Neural progenitor cell (in vitro differentiated cells): ENCODE measurements around the gene GALNTL6. TPM values are rescaled to one million over a fixed set of nuclear protein-coding genes. Genes with fewer than 3 reads are reported as not detected.

Experiments used
- DNase-seq: peaks from one replicate; pipeline ENCODE4 v3.0.0-alpha.2; 2016; ENCODE audit warnings: low spot score
- H2AFZ ChIP-seq: fragments of 200-600 bp; sonication (generic); replicated peaks from 2 replicates; pipeline ENCODE4 v1.6.1; 2016; ENCODE audit warnings: antibody characterized with exemption
- H3F3A ChIP-seq: fragments of 200-600 bp; sonication (generic); 2 replicates; pipeline ENCODE4 v1.6.1; 2016; ENCODE audit warnings: antibody characterized with exemption, low read depth
- H3K27ac ChIP-seq: fragments of 200-600 bp; sonication (generic); 2 replicates; pipeline ENCODE4 v1.5.1; 2016; ENCODE audit warnings: mild to moderate bottlenecking
- H3K27me3 ChIP-seq: fragments of 200-600 bp; sonication (generic); 2 replicates; pipeline ENCODE4 v1.6.1; 2016; ENCODE audit warnings: mild to moderate bottlenecking, moderate library complexity
- H3K36me3 ChIP-seq: fragments of 200-600 bp; sonication (generic); 2 replicates; pipeline ENCODE4 v1.5.1; 2016
- H3K4me1 ChIP-seq: fragments of 200-600 bp; sonication (generic); 2 replicates; pipeline ENCODE4 v1.6.1; 2016; ENCODE audit warnings: mixed run types
- H3K4me2 ChIP-seq: fragments of 200-600 bp; sonication (generic); 2 replicates; pipeline ENCODE4 v1.6.1; 2016
- H3K4me3 ChIP-seq: fragments of 200-600 bp; sonication (generic); 2 replicates; pipeline ENCODE4 v1.5.1; 2016
- H3K79me2 ChIP-seq: fragments of 200-600 bp; sonication (generic); 2 replicates; pipeline ENCODE4 v1.6.1; 2016; ENCODE audit warnings: low read depth
- H3K9ac ChIP-seq: fragments of 200-600 bp; sonication (generic); 2 replicates; pipeline ENCODE4 v1.6.1; 2016
- H3K9me3 ChIP-seq: fragments of 200-600 bp; sonication (generic); 2 replicates; pipeline ENCODE4 v1.5.1; 2016; ENCODE audit warnings: low read depth
- H4K20me1 ChIP-seq: fragments of 200-600 bp; sonication (generic); 2 replicates; pipeline ENCODE4 v1.6.1; 2016; ENCODE audit warnings: low read depth
- H3K27ac Mint-ChIP-seq: 3 replicates; pipeline ENCODE4 v1.8.0; 2021; ENCODE audit warnings: mixed read lengths
- H3K27me3 Mint-ChIP-seq: 2 replicates; pipeline ENCODE4 v1.8.0; 2022; ENCODE audit warnings: low read depth, mild to moderate bottlenecking, inconsistent platforms, moderate library complexity, mixed read lengths; ENCODE audit not compliant: insufficient read depth
- H3K36me3 Mint-ChIP-seq: 3 replicates; pipeline ENCODE4 v1.8.0; 2021; ENCODE audit warnings: mixed read lengths
- H3K4me1 Mint-ChIP-seq: 3 replicates; pipeline ENCODE4 v1.8.0; 2021; ENCODE audit warnings: mixed read lengths
- H3K4me3 Mint-ChIP-seq: 3 replicates; pipeline ENCODE4 v1.8.0; 2021; ENCODE audit warnings: mild to moderate bottlenecking, moderate library complexity, mixed read lengths
- H3K9me3 Mint-ChIP-seq: 3 replicates; pipeline ENCODE4 v1.8.0; 2020; ENCODE audit warnings: mixed read lengths
- CTCF ChIP-seq: fragments of 200-600 bp; sonication (generic); IDR thresholded peaks from 2 replicates; pipeline ENCODE4 v1.5.1; 2017; ENCODE audit warnings: antibody characterized with exemption, mild to moderate bottlenecking
- EZH2 ChIP-seq: fragments of 200-600 bp; sonication (generic); IDR thresholded peaks from 2 replicates; pipeline ENCODE4 v1.6.1; 2017; ENCODE audit warnings: antibody characterized with exemption, mild to moderate bottlenecking, moderate library complexity
- EZH2phosphoT487 ChIP-seq: fragments of 200-600 bp; sonication (generic); IDR thresholded peaks from 2 replicates; pipeline ENCODE4 v1.6.1; 2017; ENCODE audit warnings: antibody characterized with exemption
- total RNA-seq: library from RNA; depleted of rRNA; stranded (reverse); fragments of >200 nt; gene quantifications from 2 replicates; pipeline ENCODE4 v1.2.3, GENCODE V29; 2015; ENCODE audit warnings: low replicate concordance

Gene GALNTL6
- total RNA-seq, 1 donor from 2014 or later, result 0.15 TPM

GRCh38 chr4:172708184-172708583 lies 895.0 kb downstream of the GALNTL6 start:
- Mint-ChIP-seq H3K27me3 (peaks cover 8% of the 10 kb centered on the region), H3K9me3 (peaks cover 29% of the 10 kb centered on the region), H3K4me1 (peaks cover 15% of the 10 kb centered on the region), H3K36me3 (peaks cover 8% of the 10 kb centered on the region), H3K4me3 (no peak overlapping the region), H3K27ac (no peak overlapping the region)
- Histone ChIP-seq H3K36me3 (no peaks in the 10 kb centered on the region), H4K20me1 (no peaks in the 10 kb centered on the region), H3K79me2 (no peaks in the 10 kb centered on the region), H3K9me3 (peaks cover 8% of the 10 kb centered on the region), H3F3A (peaks cover 14% of the 10 kb centered on the region), H3K4me1 (peaks cover 32% of the 10 kb centered on the region), H3K4me3 (no peak overlapping the region), H2AFZ (no peak overlapping the region), H3K27ac (no peak overlapping the region), H3K9ac (no peak overlapping the region), H3K4me2 (no peak overlapping the region), H3K27me3 (no peaks in the 10 kb centered on the region)
- TF ChIP-seq EZH2 (no peak), EZH2phosphoT487 (no peak), CTCF (no peak)
- no peak for DNase-seq

- H3K4me1 ChIP-seq, result peaks cover 32% of the 10 kb centered on the region
- no peaks in the 10 kb centered on the region for H3K27me3 ChIP-seq
- peaks cover 6% of the 10 kb centered on the region for H3K9me3 ChIP-seq
- peaks cover 15% of the 10 kb centered on the region for H3K4me1 Mint-ChIP-seq
- H3K9ac ChIP-seq, result no peak overlapping the region
- peak overlapping the region; percentile 39 for H3K4me2 ChIP-seq
- H2AFZ ChIP-seq, result no peak overlapping the region
- H3K27ac Mint-ChIP-seq, result peak overlapping the region; percentile 76
- H3F3A ChIP-seq, result peaks cover 14% of the 10 kb centered on the region
- no peak overlapping the region for H3K27ac ChIP-seq
- peaks cover 8% of the 10 kb centered on the region for H3K36me3 Mint-ChIP-seq
- peaks cover 8% of the 10 kb centered on the region for H3K27me3 Mint-ChIP-seq
- peaks cover 25% of the 10 kb centered on the region for H3K9me3 Mint-ChIP-seq
- H3K4me3 ChIP-seq, result no peak overlapping the region
- TF ChIP-seq EZH2, result no peak
- TF ChIP-seq EZH2phosphoT487, result peak; percentile 28
- H3K4me3 Mint-ChIP-seq, result no peak overlapping the region
- H3K36me3 ChIP-seq, result no peaks in the 10 kb centered on the region
- no peaks in the 10 kb centered on the region for H4K20me1 ChIP-seq
- peak; percentile 79 for DNase-seq
- H3K79me2 ChIP-seq, result no peaks in the 10 kb centered on the region
These were observed 896.2 kb downstream of the GALNTL6 start for GRCh38 chr4:172709376-172709775.

- Histone ChIP-seq H3F3A (peaks cover under 1% of the 10 kb centered on the region), H3K27me3 (no peaks in the 10 kb centered on the region), H3K79me2 (no peaks in the 10 kb centered on the region), H3K9ac (no peak overlapping the region), H3K4me1 (peaks cover 3% of the 10 kb centered on the region), H3K27ac (no peak overlapping the region), H3K4me3 (no peak overlapping the region), H3K36me3 (no peaks in the 10 kb centered on the region), H4K20me1 (no peaks in the 10 kb centered on the region), H2AFZ (no peak overlapping the region), H3K4me2 (no peak overlapping the region), H3K9me3 (no peaks in the 10 kb centered on the region)
- no peaks in the 10 kb centered on the region for H3K4me1 Mint-ChIP-seq
- H3K9me3 Mint-ChIP-seq, result peaks cover 2% of the 10 kb centered on the region
- H3K27me3 Mint-ChIP-seq, result no peaks in the 10 kb centered on the region
- no peak for DNase-seq
- H3K4me3 Mint-ChIP-seq, result no peak overlapping the region
- TF ChIP-seq EZH2phosphoT487 (no peak), CTCF (no peak), EZH2 (no peak)
- H3K36me3 Mint-ChIP-seq, result no peaks in the 10 kb centered on the region
- H3K27ac Mint-ChIP-seq, result no peak overlapping the region
These were observed 903.1 kb downstream of the GALNTL6 start for GRCh38 chr4:172716291-172716690.

GRCh38 chr4:172721659-172722058 lies 908.5 kb downstream of the GALNTL6 start:
- peaks cover 9% of the 10 kb centered on the region for H3K4me1 ChIP-seq
- no peaks in the 10 kb centered on the region for H3K27me3 Mint-ChIP-seq
- no peaks in the 10 kb centered on the region for H3K9me3 Mint-ChIP-seq

More at GRCh38 chr4:172721659-172722058, 908.5 kb downstream of the GALNTL6 start:
- Histone ChIP-seq H3F3A (no peaks in the 10 kb centered on the region), H3K36me3 (no peaks in the 10 kb centered on the region), H3K27me3 (no peaks in the 10 kb centered on the region), H3K4me3 (no peak overlapping the region), H3K4me2 (no peak overlapping the region), H3K79me2 (no peaks in the 10 kb centered on the region), H3K9ac (no peak overlapping the region), H4K20me1 (no peaks in the 10 kb centered on the region), H3K27ac (no peak overlapping the region), H3K9me3 (no peaks in the 10 kb centered on the region), H2AFZ (no peak overlapping the region)
- Mint-ChIP-seq H3K27ac (no peak overlapping the region), H3K4me1 (peaks cover 3% of the 10 kb centered on the region), H3K4me3 (no peak overlapping the region), H3K36me3 (no peaks in the 10 kb centered on the region)
- no peak for DNase-seq
- TF ChIP-seq EZH2phosphoT487 (no peak), EZH2 (no peak), CTCF (no peak)
